Measurements from ENCODE around the gene PAX8.

PAX8 gene

DNA sequence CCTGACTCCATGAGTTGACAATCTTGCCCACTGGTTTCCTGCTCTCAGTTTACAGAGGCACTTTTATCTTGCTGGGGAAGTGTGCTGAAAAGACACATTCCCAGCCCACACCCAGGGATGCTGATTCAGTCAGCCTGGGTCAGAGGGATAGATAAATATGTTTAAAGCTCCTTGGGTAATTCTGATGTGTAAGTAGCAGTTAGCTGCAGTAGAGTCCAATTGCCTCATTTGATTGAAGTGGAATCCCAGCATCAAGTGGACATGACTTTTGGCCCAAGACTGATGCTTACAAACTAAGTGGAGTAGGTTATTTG, 75.5 kb downstream of the PAX8 start:
- peaks cover 43% of the 10 kb centered on the region; the same call in 1 of the 2 replicates for H3K36me3 ChIP-seq (ENCODE audit: insufficient read depth, low read length)
- H4K20me1 ChIP-seq (ENCODE audit: insufficient read depth, low read length, poor library complexity, severe bottlenecking), result no peaks in the 10 kb centered on the region
- H3K4me2 ChIP-seq (ENCODE audit: low read depth, low read length, poor library complexity, severe bottlenecking), result no peak overlapping the region
- no peaks in the 10 kb centered on the region for H3K79me2 ChIP-seq (ENCODE audit: insufficient read depth, low read length)
- no peak overlapping the region for H3K4me3 ChIP-seq (ENCODE audit: low read length, poor library complexity, severe bottlenecking)
- H3K9me3 ChIP-seq (ENCODE audit: insufficient read depth, low read depth, low read length), result no peaks in the 10 kb centered on the region
- no peaks in the 10 kb centered on the region for H3F3A ChIP-seq (ENCODE audit: low read depth)
- H3K4me1 ChIP-seq (ENCODE audit: insufficient read depth, low read length, poor library complexity, severe bottlenecking), result no peaks in the 10 kb centered on the region
- H3K27me3 ChIP-seq (ENCODE audit: insufficient read depth, low read length, poor library complexity, severe bottlenecking), result no peaks in the 10 kb centered on the region
- TF ChIP-seq, protein P1, sequence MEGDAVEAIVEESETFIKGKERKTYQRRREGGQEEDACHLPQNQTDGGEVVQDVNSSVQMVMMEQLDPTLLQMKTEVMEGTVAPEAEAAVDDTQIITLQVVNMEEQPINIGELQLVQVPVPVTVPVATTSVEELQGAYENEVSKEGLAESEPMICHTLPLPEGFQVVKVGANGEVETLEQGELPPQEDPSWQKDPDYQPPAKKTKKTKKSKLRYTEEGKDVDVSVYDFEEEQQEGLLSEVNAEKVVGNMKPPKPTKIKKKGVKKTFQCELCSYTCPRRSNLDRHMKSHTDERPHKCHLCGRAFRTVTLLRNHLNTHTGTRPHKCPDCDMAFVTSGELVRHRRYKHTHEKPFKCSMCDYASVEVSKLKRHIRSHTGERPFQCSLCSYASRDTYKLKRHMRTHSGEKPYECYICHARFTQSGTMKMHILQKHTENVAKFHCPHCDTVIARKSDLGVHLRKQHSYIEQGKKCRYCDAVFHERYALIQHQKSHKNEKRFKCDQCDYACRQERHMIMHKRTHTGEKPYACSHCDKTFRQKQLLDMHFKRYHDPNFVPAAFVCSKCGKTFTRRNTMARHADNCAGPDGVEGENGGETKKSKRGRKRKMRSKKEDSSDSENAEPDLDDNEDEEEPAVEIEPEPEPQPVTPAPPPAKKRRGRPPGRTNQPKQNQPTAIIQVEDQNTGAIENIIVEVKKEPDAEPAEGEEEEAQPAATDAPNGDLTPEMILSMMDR (conservative IDR thresholded peaks at IDR 0.05; ENCODE audit: low read length), result no peak
- no peak for TF ChIP-seq EZH2phosphoT487 (IDR thresholded peaks at IDR 0.05; ENCODE audit: borderline replicate concordance)
- no peaks in the 10 kb centered on the region for H3K9me2 ChIP-seq (replicated peaks; ENCODE audit: low read depth, low read length)
- H2AFZ ChIP-seq (ENCODE audit: low read length), result no peak overlapping the region
- no peak overlapping the region for H3K9ac ChIP-seq (ENCODE audit: low read depth, low read length, poor library complexity, severe bottlenecking)

DNA sequence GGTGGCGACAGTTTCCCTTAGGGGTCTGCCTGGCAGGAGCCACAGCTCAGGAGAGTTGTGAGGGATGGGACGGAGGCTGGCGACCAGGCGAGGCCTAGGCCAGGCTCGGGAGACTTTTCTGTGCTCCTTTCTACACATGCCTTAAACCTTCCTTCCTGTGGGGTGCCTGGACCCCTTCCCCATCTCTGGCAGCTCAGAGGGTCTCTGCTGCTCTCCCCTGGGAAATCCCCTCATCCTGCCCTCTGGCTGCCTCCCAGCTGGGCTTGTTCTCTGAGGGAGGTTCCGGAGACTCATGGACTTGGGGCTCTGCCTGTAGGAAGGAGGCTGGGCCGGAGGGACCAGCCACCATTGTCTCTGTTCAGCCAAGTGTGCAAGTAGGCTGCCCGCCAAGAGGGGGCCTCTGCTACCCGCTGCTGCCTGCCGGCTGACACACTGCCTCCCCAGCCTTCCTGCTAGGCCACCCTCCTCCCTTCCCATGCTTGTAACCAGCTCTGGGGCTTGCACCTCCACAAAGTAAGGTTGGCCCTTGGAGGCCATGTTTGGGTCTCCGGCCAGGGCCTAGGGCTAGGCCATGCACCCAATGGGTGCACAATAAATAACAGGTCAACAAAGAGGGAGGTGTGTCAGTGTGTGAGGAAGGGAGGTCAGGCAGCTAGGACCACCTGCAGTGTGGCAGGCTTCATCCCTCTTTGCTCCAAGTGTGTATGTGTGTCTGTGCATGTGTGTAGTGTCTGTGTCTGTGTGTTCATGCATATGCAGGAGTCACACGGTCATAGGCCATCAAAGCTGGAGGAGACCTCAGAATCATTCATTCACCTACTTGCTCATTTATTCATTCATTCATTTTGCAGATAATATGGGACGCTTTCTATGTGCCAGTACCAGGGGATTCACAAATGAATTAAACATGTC, 76.2 kb downstream of the PAX8 start:
- Histone ChIP-seq H3F3A (ENCODE audit: low read depth) (no peaks in the 10 kb centered on the region), H3K9me2 (replicated peaks; ENCODE audit: low read depth, low read length) (no peaks in the 10 kb centered on the region), H3K4me1 (ENCODE audit: insufficient read depth, low read length, poor library complexity, severe bottlenecking) (no peaks in the 10 kb centered on the region), H3K9me3 (ENCODE audit: insufficient read depth, low read depth, low read length) (no peaks in the 10 kb centered on the region), H3K4me2 (ENCODE audit: low read depth, low read length, poor library complexity, severe bottlenecking) (no peak overlapping the region), H3K36me3 (ENCODE audit: insufficient read depth, low read length) (peaks cover 49% of the 10 kb centered on the region; the same call in 1 of the 2 replicates), H4K20me1 (ENCODE audit: insufficient read depth, low read length, poor library complexity, severe bottlenecking) (no peaks in the 10 kb centered on the region), H2AFZ (ENCODE audit: low read length) (no peak overlapping the region), H3K4me3 (ENCODE audit: low read length, poor library complexity, severe bottlenecking) (no peak overlapping the region), H3K27me3 (ENCODE audit: insufficient read depth, low read length, poor library complexity, severe bottlenecking) (no peaks in the 10 kb centered on the region), H3K9ac (ENCODE audit: low read depth, low read length, poor library complexity, severe bottlenecking) (no peak overlapping the region), H3K79me2 (ENCODE audit: insufficient read depth, low read length) (no peaks in the 10 kb centered on the region)
- TF ChIP-seq EZH2phosphoT487 (IDR thresholded peaks at IDR 0.05; ENCODE audit: borderline replicate concordance), result no peak
- TF ChIP-seq, protein P1 (conservative IDR thresholded peaks at IDR 0.05; ENCODE audit: low read length), result no peak

DNA sequence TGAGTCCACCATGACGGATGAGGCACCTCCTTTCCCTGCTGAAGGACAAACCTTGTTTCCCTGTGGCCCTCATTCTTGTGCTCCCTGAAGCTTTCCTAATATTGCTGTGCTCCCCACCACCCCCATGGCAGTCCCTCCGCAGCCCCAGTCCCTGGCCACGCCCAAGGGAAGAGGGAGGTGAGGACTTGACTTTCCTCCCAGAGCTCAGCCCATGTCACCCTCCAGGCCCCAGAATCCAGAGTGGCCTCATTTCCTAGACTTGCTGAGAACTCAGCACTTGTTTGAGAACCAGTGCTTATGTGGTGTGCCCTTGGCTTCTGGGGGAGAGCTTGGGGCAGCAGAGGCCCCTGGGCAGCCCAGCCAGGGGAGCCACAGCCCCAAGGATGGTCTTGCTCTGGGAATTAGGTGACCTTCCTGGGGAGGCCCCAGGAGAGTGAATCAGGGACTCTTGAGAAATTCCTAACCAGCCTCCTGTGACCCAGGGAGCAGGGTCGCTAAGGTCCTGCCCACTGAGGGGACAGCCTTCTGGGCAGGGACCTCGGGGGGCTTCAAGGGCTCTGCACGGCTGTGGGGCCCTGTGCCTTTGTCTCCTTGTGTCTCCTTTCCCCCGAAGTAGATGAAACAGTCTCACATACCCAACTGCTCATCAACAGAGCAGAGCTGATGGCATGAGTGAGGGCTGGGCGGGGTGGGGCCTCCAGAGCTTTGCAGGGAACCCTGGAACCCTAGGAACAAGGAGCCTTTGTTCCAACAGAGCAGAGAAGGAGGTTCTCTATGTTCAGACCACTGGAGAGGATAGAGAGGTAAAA, 77.0 kb downstream of the PAX8 start:
- TF ChIP-seq, protein P1 (conservative IDR thresholded peaks at IDR 0.05; ENCODE audit: low read length), result no peak
- TF ChIP-seq EZH2phosphoT487 (IDR thresholded peaks at IDR 0.05; ENCODE audit: borderline replicate concordance), result no peak
- Histone ChIP-seq H3K4me2 (ENCODE audit: low read depth, low read length, poor library complexity, severe bottlenecking) (no peak overlapping the region), H3K9ac (ENCODE audit: low read depth, low read length, poor library complexity, severe bottlenecking) (no peak overlapping the region), H2AFZ (ENCODE audit: low read length) (no peak overlapping the region), H4K20me1 (ENCODE audit: insufficient read depth, low read length, poor library complexity, severe bottlenecking) (no peaks in the 10 kb centered on the region), H3K9me2 (replicated peaks; ENCODE audit: low read depth, low read length) (no peaks in the 10 kb centered on the region), H3K4me1 (ENCODE audit: insufficient read depth, low read length, poor library complexity, severe bottlenecking) (no peaks in the 10 kb centered on the region), H3K9me3 (ENCODE audit: insufficient read depth, low read depth, low read length) (no peaks in the 10 kb centered on the region), H3K79me2 (ENCODE audit: insufficient read depth, low read length) (no peaks in the 10 kb centered on the region), H3K36me3 (ENCODE audit: insufficient read depth, low read length) (peaks cover 58% of the 10 kb centered on the region; the same call in 1 of the 2 replicates), H3F3A (ENCODE audit: low read depth) (no peaks in the 10 kb centered on the region), H3K4me3 (ENCODE audit: low read length, poor library complexity, severe bottlenecking) (no peak overlapping the region), H3K27me3 (ENCODE audit: insufficient read depth, low read length, poor library complexity, severe bottlenecking) (no peaks in the 10 kb centered on the region)
